C4-2B (cell line): ENCODE results near the gene TLR10.
A peak's percentile ranks its signal among the peaks of the same experiment; 100 is the strongest.

ENCODE experiments used
- H3K27ac ChIP-seq: fragments of 450-650 bp; 2 replicates; pipeline ENCODE4 v1.5.1; 2017
- ZFX ChIP-seq: fragments of 450-650 bp; IDR thresholded peaks from 2 replicates; pipeline ENCODE4 v1.6.1; 2017
- TF ChIP-seq, protein P1 (sequence below): fragments of 450-650 bp; conservative IDR thresholded peaks from 2 replicates; pipeline ENCODE4 v1.5.1; 2017; ENCODE audit warnings: mild to moderate bottlenecking

Gene TLR10

DNA sequence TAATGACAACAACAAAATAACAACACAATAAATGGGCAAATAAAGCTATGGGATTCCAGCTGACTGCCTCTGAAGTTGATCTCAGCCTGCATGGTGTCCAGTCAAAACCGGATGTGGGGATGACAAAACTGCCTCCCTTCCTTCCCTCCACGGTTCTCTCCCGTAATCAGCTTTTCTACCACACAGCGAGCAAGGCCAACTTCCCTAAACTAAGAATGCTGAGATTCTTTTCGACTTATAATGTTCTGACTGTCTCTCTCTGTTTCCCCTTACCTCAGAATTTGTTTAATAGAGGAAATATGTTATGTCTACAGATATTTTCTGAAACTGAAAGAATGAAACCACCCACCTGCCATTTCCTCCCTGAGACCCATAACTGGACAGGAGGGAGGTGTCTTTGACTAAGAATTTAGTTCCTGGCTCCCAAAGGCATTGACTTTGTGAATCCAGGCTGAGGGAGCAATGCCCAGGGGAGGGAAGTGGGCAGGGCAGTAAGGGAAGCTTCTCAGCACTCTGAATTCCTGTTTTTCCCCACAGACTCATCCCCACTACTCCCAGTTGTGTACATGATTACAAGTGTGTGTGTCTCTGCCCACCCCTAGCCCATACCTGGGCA, 22.8 kb upstream of the TLR10 start:
- TF ChIP-seq, protein P1, sequence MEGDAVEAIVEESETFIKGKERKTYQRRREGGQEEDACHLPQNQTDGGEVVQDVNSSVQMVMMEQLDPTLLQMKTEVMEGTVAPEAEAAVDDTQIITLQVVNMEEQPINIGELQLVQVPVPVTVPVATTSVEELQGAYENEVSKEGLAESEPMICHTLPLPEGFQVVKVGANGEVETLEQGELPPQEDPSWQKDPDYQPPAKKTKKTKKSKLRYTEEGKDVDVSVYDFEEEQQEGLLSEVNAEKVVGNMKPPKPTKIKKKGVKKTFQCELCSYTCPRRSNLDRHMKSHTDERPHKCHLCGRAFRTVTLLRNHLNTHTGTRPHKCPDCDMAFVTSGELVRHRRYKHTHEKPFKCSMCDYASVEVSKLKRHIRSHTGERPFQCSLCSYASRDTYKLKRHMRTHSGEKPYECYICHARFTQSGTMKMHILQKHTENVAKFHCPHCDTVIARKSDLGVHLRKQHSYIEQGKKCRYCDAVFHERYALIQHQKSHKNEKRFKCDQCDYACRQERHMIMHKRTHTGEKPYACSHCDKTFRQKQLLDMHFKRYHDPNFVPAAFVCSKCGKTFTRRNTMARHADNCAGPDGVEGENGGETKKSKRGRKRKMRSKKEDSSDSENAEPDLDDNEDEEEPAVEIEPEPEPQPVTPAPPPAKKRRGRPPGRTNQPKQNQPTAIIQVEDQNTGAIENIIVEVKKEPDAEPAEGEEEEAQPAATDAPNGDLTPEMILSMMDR, result no peak
- TF ChIP-seq ZFX, result no peak
- H3K27ac ChIP-seq, result no peak overlapping the region

DNA sequence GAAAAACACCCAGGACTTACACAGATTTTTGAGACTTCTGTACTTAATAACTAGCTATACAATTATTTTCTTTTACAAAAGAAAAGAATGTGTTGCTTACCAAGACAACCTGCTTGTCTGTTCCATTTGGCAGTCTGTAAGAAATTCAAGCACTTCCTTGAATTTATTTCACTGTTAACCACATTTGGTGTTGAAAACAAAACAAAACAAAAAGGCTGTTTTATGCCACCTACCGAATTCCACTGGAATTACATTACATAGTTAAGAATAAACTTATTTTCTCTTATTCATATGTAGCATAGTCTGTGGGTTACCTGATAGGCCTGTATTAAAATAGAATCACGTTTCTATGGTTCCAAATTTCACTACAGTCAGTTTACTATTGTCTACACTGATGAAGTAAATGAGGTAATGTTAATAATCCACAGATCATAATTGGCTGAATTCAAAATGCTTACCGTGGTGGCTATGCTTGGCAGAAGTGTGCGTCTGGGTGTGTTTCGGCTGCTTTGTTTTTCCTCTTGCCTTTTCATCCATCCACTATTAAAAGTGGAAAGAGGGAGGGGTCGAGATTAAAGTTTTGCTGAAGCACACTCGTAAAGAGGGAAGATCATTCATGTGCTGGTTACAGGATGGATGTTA, 22.0 kb upstream of the TLR10 start, which contains the start of gene TLR1:
Gene TLR1, minus strand, starts transcription at position 138 of the 642 bp plus-strand sequence. CDS start 5,960 bp downstream, outside the sequence.
- no peak within 1 kb of the TSS for H3K27ac ChIP-seq
- no peak for TF ChIP-seq ZFX
- TF ChIP-seq, protein P1, result peak; percentile 67

DNA sequence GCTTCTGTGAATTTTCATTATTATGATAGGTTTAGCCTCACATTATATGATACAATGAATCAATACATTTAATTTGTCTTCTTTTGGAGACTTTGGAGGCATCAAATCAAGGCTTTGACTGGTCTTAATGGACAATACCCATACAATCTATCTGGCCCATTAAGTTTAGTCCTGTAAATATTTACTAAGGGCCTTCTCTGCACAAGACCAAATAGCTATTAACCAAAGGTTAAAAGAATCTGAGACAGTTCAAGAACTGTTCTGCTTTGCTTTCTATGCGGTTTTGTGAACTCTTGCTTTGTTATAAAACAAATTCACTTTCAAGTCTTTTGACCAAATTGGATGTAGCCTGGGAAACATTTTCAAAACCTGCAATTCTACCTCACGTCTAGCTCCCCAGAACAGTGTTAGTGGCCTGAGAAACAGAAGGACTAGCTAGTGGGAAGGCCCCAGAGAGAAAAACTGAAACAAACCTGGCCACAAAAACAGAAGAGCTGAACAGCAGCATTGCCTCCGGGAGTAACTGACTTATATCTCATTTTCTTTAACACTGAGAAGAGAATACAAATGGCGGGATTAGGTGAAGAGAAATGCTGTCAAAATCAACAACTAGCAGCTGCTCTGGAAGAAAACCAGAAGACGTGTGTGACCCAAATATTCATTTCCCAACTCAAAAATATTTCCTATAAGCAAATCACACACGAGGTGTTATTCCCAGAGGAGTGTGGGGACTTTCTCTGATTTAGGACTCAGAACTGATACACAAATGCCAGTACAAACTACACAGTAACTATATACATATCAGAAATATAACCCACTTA, 21.3 kb upstream of the TLR10 start:
- H3K27ac ChIP-seq, result no peak overlapping the region
- TF ChIP-seq, protein P1, result no peak
- no peak for TF ChIP-seq ZFX

DNA sequence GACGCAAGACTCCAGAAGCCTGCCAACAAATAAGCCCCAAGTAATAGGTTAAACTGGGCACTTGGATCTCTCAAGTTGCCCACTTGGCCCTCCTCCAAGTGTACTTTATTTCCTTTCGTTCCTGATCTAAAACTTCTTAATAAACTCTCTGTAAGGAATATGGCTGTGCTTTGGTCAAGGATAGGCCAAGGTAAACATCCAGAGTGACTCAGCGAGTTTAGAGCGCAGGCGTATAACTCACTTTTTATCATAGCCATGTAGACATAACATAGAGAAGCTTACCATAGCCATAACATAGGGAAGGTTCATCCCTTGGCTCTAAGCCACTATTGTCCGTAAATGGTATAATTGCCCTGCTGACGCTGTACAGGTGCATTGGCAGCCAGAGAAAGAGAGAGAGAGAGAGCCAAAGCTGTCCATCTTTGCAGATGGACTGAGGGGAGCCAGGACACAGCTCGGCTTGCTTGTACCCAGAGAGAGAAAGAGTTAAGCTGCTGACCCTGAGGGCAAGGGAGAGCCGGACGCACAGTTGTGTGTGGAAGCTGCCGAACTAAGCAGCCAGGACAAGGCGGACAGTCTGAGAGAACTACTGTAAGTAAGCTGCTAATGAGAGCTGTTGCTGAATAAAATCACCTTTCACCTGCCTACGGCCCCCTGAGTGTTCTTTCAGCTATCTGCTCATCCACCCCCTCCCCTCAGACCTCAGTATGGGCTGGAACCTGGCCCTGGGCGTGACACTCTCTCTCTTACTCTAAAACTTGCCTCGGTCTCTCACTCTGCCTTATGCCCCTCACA, 20.0 kb upstream of the TLR10 start:
- no peak overlapping the region for H3K27ac ChIP-seq

DNA sequence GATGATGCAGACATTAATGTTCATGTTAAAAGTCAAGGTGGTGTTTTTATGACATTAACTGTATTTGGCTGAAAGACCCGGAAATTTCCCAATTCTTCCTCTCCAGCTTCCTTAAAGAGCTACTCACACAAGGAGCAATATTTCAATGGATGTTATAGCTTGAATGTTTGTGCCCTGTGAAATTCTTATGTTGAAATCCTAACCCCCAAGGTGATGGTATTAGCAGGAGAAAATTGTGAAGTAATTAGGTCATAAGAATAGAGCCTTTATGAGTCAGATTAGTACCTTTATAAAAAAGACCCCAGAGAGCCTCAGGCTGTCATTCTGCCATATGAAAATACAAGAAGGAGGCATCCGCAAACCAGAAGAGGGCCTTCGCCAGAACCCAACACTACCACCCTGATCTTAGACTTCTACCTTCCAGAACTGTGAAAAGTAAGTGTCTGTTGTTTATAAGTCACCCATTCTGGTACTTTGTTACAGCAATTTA, 18.2 kb upstream of the TLR10 start:
- no peak overlapping the region for H3K27ac ChIP-seq
- no peak for TF ChIP-seq ZFX

More for the DNA sequence above, 20.0 kb upstream of the TLR10 start:
- no peak for TF ChIP-seq ZFX
- TF ChIP-seq, protein P1, result no peak

DNA sequence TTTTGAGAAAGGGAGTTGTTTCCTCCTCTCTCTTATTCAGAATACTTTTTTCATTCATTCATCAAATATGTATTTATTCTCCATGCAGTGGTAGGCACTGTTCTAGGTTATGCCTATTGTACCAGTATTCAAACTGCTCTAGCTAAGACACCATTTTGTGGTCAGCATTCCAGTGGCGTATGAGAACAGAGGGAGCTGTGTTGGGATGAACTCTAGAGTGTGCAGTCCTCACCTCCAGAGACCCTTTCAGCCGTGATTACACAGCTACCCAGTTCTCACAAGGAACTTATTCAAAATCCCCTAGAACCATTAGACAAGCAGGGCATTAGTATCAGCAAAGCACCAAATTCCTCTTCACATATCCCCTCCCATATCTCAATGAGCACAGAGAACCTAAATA, 17.6 kb upstream of the TLR10 start:
- no peak overlapping the region for H3K27ac ChIP-seq
- TF ChIP-seq, protein P1, result no peak
- TF ChIP-seq ZFX, result no peak

DNA sequence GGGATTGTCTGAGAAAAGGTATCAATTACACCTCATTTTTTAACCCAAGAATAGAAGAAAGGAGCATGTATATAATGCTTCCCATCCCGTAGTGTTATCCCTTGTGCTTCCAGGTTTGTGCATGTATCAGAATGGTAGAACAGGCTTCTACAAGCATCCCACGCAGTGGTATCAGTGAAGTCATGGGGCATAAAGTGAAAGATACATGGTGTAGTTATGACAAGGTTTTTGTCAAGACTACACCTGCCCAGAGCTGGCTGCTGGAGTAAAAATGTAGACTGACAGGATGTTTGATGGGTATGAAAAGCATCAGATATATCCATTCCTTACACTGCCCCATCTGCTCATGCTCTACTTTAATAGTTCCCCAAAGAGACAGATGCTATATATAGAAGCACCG, 12.3 kb upstream of the TLR10 start:
- no peak overlapping the region for H3K27ac ChIP-seq
- TF ChIP-seq, protein P1, result no peak
- no peak for TF ChIP-seq ZFX
